SK-N-SH (cell line): Measurements from ENCODE around the gene SGMS2. TPM values are rescaled to one million over a fixed set of nuclear protein-coding genes. Genes with fewer than 3 reads are reported as not detected.

Source experiments
- CTCF ChIA-PET: fragments of 300-600, 350-600 bp; formaldehyde crosslinking; extraction: SDS; loops from one replicate; lab custom pipeline; 2021; lab: Yijun Ruan, JAX
- POLR2A ChIA-PET: fragments of 350-600 bp; sonication (Branson Sonifier 250); formaldehyde crosslinking; extraction: SDS; loops from one replicate; lab custom pipeline; 2020; ENCODE audit warnings: antibody characterized with exemption, inconsistent platforms; lab: Yijun Ruan, JAX
- DNase-seq: peaks from one replicate; pipeline ENCODE4 v3.0.0; 2012
- H2AFZ ChIP-seq: fragments of 200-600 bp; sonication (generic); 2 replicates; pipeline ENCODE4 v1.8.1; 2016; ENCODE audit warnings: antibody characterized with exemption, mild to moderate bottlenecking, low read depth
- H3F3A ChIP-seq: fragments of 200-600 bp; sonication (generic); replicated peaks from 2 replicates; pipeline ENCODE3; 2016; ENCODE audit warnings: antibody characterized with exemption, mild to moderate bottlenecking; ENCODE audit not compliant: insufficient read depth
- H3K27ac ChIP-seq, 2 experiments: fragments of 200-500 bp in 1 of 2; fragments of 200-600 bp in 1 of 2; sonication (Bioruptor generic) in 1 of 2; sonication (generic), shearing (Covaris generic) in 1 of 2; 2 replicates each; pipeline versions ENCODE4 v1.5.1 to v1.6.1; 2014 to 2016; ENCODE audit warnings: low read depth in 2 of 2, inconsistent platforms in 1 of 2, low read length in 1 of 2, mild to moderate bottlenecking in 1 of 2, mixed read lengths in 1 of 2
- H3K27me3 ChIP-seq: fragments of 200-600 bp; sonication (generic), shearing (Covaris generic); 2 replicates; pipeline ENCODE4 v1.6.1; 2016; ENCODE audit warnings: mixed run types; ENCODE audit not compliant: insufficient read depth
- H3K36me3 ChIP-seq, 2 experiments: fragments of 200-500 bp in 1 of 2; fragments of 200-600 bp in 1 of 2; sonication (Bioruptor generic) in 1 of 2; sonication (generic) in 1 of 2; replicated peaks in 1 of 2; 2 replicates each; pipeline versions ENCODE3 to v1.5.1; 2014 to 2016; ENCODE audit warnings: low read length in 1 of 2, mild to moderate bottlenecking in 1 of 2; ENCODE audit not compliant: insufficient read depth in 2 of 2, control insufficient read depth in 1 of 2
- H3K4me1 ChIP-seq, 2 experiments: fragments of 200-500 bp in 1 of 2; fragments of 200-600 bp in 1 of 2; sonication (Bioruptor generic) in 1 of 2; sonication (generic), shearing (Covaris generic) in 1 of 2; 2 replicates each; pipeline versions ENCODE4 v1.5.1 to v1.6.1; 2014 to 2016; ENCODE audit warnings: low read depth in 1 of 2, low read length in 1 of 2, mixed run types in 1 of 2; ENCODE audit not compliant: insufficient read depth in 2 of 2, control insufficient read depth in 1 of 2
- H3K4me2 ChIP-seq: fragments of 200-600 bp; sonication (generic), shearing (Covaris generic); 2 replicates; pipeline ENCODE4 v1.6.1; 2017; ENCODE audit warnings: mixed run types
- H3K4me3 ChIP-seq, 2 experiments: fragments of 200-500 bp in 1 of 2; fragments of 200-600 bp in 1 of 2; sonication (Bioruptor generic) in 1 of 2; sonication (generic), shearing (Covaris generic) in 1 of 2; 2 replicates each; pipeline versions ENCODE4 v1.5.1 to v1.8.1; 2014 to 2016; ENCODE audit warnings: low read depth in 2 of 2, inconsistent platforms in 1 of 2, low read length in 1 of 2, mild to moderate bottlenecking in 1 of 2, mixed read lengths in 1 of 2, moderate library complexity in 1 of 2
- H3K79me2 ChIP-seq: fragments of 200-600 bp; sonication (generic); 2 replicates; pipeline ENCODE4 v1.8.1; 2017; ENCODE audit warnings: mild to moderate bottlenecking; ENCODE audit not compliant: insufficient read depth
- H3K9ac ChIP-seq: fragments of 200-600 bp; sonication (generic); 2 replicates; pipeline ENCODE4 v1.6.1; 2017; ENCODE audit warnings: mixed run types
- H3K9me2 ChIP-seq: fragments of 200-600 bp; sonication (generic); 2 replicates; pipeline ENCODE4 v1.6.1; 2017; ENCODE audit warnings: mixed run types
- H3K9me3 ChIP-seq: fragments of 200-600 bp; sonication (generic); 2 replicates; pipeline ENCODE4 v1.6.1; 2017; ENCODE audit warnings: mixed run types, mild to moderate bottlenecking, moderate library complexity
- H4K20me1 ChIP-seq: fragments of 200-600 bp; sonication (generic); 2 replicates; pipeline ENCODE4 v1.6.1; 2017; ENCODE audit warnings: mild to moderate bottlenecking, mixed run types; ENCODE audit not compliant: insufficient read depth
- CTCF ChIP-seq: fragments of 200-600 bp; sonication (generic); IDR thresholded peaks from 2 replicates; pipeline ENCODE4 v1.6.1; 2017; ENCODE audit warnings: antibody characterized with exemption, mild to moderate bottlenecking, moderate library complexity
- ELF1 ChIP-seq: IDR thresholded peaks from 2 replicates; pipeline ENCODE4 v1.4.0; 2012
- EZH2phosphoT487 ChIP-seq: fragments of 200-600 bp; sonication (generic); IDR thresholded peaks from 2 replicates; pipeline ENCODE4 v1.6.1; 2017; ENCODE audit warnings: low read depth, mixed run types, mild to moderate bottlenecking, antibody characterized with exemption, moderate library complexity, borderline replicate concordance
- GABPA ChIP-seq: IDR thresholded peaks from 2 replicates; pipeline ENCODE4 v1.4.0; 2012; ENCODE audit warnings: low read depth, mild to moderate bottlenecking
- GATA2 ChIP-seq: sonication (generic); formaldehyde crosslinking; IDR thresholded peaks from 2 replicates; pipeline ENCODE4 v1.5.0; 2020; ENCODE audit warnings: mild to moderate bottlenecking, missing genetic modification reagents
- IRF3 ChIP-seq: fragments of 150-350 bp; IDR thresholded peaks from 2 replicates; pipeline ENCODE4 v1.6.1; 2016; ENCODE audit warnings: mild to moderate bottlenecking, low read depth, low read length
- JUND ChIP-seq: IDR thresholded peaks from 2 replicates; pipeline ENCODE4 v1.4.0; 2012
- MAX ChIP-seq: IDR thresholded peaks from 2 replicates; pipeline ENCODE4 v1.4.0; 2012; ENCODE audit warnings: low read depth
- MEF2A ChIP-seq: IDR thresholded peaks from 2 replicates; pipeline ENCODE4 v1.4.0; 2012; ENCODE audit warnings: low read depth, borderline replicate concordance
- NRF1 ChIP-seq: IDR thresholded peaks from 2 replicates; pipeline ENCODE4 v1.6.1; 2012; ENCODE audit warnings: low read depth, mild to moderate bottlenecking, low read length
- POLR2AphosphoS5 ChIP-seq: IDR thresholded peaks from 2 replicates; pipeline ENCODE4 v1.6.1; 2012; ENCODE audit warnings: low read depth, low read length
- RAD21 ChIP-seq: IDR thresholded peaks from 2 replicates; pipeline ENCODE4 v1.6.1; 2012; ENCODE audit warnings: mild to moderate bottlenecking, low read length
- RCOR1 ChIP-seq: fragments of 150-350 bp; IDR thresholded peaks from 2 replicates; pipeline ENCODE4 v1.6.1; 2017; ENCODE audit warnings: antibody characterized with exemption, low read length
- REST ChIP-seq: IDR thresholded peaks from 2 replicates; pipeline ENCODE4 v1.6.1; 2012; ENCODE audit warnings: mild to moderate bottlenecking, low read depth, low read length, moderate library complexity
- RFX5 ChIP-seq: IDR thresholded peaks from 2 replicates; pipeline ENCODE4 v1.6.1; 2012; ENCODE audit warnings: mild to moderate bottlenecking, improper control_type of control experiment, low read length
- TCF12 ChIP-seq: IDR thresholded peaks from 2 replicates; pipeline ENCODE4 v1.4.0; 2012
- WGBS: methylation state at CpG from one replicate; pipeline ENCODE4 v1.1.6; 2017; ENCODE audit warnings: low lambda C conversion rate; 5-methylcytosine and 5-hydroxymethylcytosine counted together
- polyA plus RNA-seq, 3 experiments: library from polyadenylated mRNA; depleted of rRNA; stranded (reverse); fragments of >200 nt; gene quantifications; 2 replicates each; pipeline ENCODE4 v1.2.3, GENCODE V29; 2012

The SGMS2 gene
- polyA plus RNA-seq, 1 of the 3 experiments (the other 2 are of a cell fraction) = 0.82 TPM

GRCh38 chr4:107815158-107815557, 9.6 kb upstream of the SGMS2 start:
- POLR2A ChIA-PET = no interaction called here
- H4K20me1 ChIP-seq = no peaks in the 10 kb centered on the region
- no peaks in the 10 kb centered on the region for H3K36me3 ChIP-seq
- 5% methylated on average over 1 of the region's 1 CpG for WGBS
- H3K4me2 ChIP-seq = no peak overlapping the region
- TF ChIP-seq EZH2phosphoT487 = no peak
- no peak for TF ChIP-seq GATA2 (CRISPR knock-in tag)
- TF ChIP-seq RFX5 = no peak
- TF ChIP-seq RCOR1 = no peak
- no peak for TF ChIP-seq TCF12
- no peak for TF ChIP-seq REST
- no peak for TF ChIP-seq ELF1
- H3F3A ChIP-seq = no peaks in the 10 kb centered on the region
- H3K27ac ChIP-seq = no peak overlapping the region
- DNase-seq = no peak
- no peaks in the 10 kb centered on the region for H3K4me1 ChIP-seq
- no peaks in the 10 kb centered on the region for H3K79me2 ChIP-seq
- no peak overlapping the region for H3K4me3 ChIP-seq
- CTCF ChIA-PET = no interaction called here
- peaks cover 22% of the 10 kb centered on the region; the same call in 1 of the 2 replicates for H3K27me3 ChIP-seq
- H3K9me3 ChIP-seq = no peaks in the 10 kb centered on the region
- no peaks in the 10 kb centered on the region for H3K9me2 ChIP-seq
- no peak overlapping the region for H2AFZ ChIP-seq
- no peak overlapping the region for H3K9ac ChIP-seq

GRCh38 chr4:107818301-107818910, 6.3 kb upstream of the SGMS2 start:
- Histone ChIP-seq H3K36me3 (no peaks in the 10 kb centered on the region), H2AFZ (no peak overlapping the region), H3F3A (no peaks in the 10 kb centered on the region), H3K27me3 (peaks cover 16% of the 10 kb centered on the region; the same call in 1 of the 2 replicates), H3K9ac (no peak overlapping the region), H3K9me3 (no peaks in the 10 kb centered on the region), H3K79me2 (no peaks in the 10 kb centered on the region), H3K4me3 (no peak overlapping the region), H3K4me2 (no peak overlapping the region), H3K9me2 (no peaks in the 10 kb centered on the region)
- CTCF ChIA-PET = no interaction called here
- POLR2A ChIA-PET = no interaction called here
- 1% methylated on average over 3 of the region's 3 CpGs for WGBS
- no peak for DNase-seq
- TF ChIP-seq RAD21 (no peak), JUND (no peak), CTCF (no peak), ELF1 (no peak), GATA2 (CRISPR knock-in tag) (no peak), TCF12 (no peak), NRF1 (no peak), GABPA (no peak), MAX (no peak), POLR2AphosphoS5 (no peak), MEF2A (no peak), EZH2phosphoT487 (no peak), IRF3 (no peak)
- TF ChIP-seq, all 33 proteins: peak for 0
- no peaks in the 10 kb centered on the region for H4K20me1 ChIP-seq
- H3K4me1 ChIP-seq = no peaks in the 10 kb centered on the region
- H3K27ac ChIP-seq = no peak overlapping the region
